Activated naive CD4-positive, alpha-beta T cell treated with anti-CD3 and anti-CD28 coated beads, Interleukin-2, amount 50 U/mL, for 72 hours (primary cell): ENCODE measurements around the gene APH1B. TPM values are rescaled to one million over a fixed set of nuclear protein-coding genes. Genes with fewer than 3 reads are reported as not detected.
"Not testable (repeated sequence)": the region's sequence is repeated elsewhere in the genome, so short reads cannot be mapped to it uniquely, and the experiment has no call there.

Experiments
- ATAC-seq, 2 donors: fragments of 150-1000 bp; cut with Tn5 transposase; 2 replicates each; pipeline ENCODE4 v1.10.0; 2021; ENCODE audit warnings: mild to moderate bottlenecking in 2 of 2, moderate library complexity in 2 of 2
- DNase-seq, 2 donors: peaks; one replicate each; pipeline ENCODE4 v3.0.0; 2021 to 2022; ENCODE audit warnings: low spot score in 2 of 2
- H3K27ac Mint-ChIP-seq, 2 donors: one replicate each; pipeline ENCODE4 v1.8.0; 2022; ENCODE audit warnings: mild to moderate bottlenecking in 2 of 2, mixed read lengths in 2 of 2
- H3K36me3 Mint-ChIP-seq, 2 donors: one replicate each; pipeline ENCODE4 v1.8.0; 2022; ENCODE audit warnings: mixed read lengths in 2 of 2
- H3K9me3 Mint-ChIP-seq, 2 donors: one replicate each; pipeline ENCODE4 v1.8.0; 2022; ENCODE audit warnings: mixed read lengths in 2 of 2
- total RNA-seq, 2 donors: library from RNA; stranded (reverse); gene quantifications; one replicate each; pipeline ENCODE4 v1.2.3, GENCODE V29; 2022

APH1B gene
- total RNA-seq, 2 donors from 2014 or later: 2.6 to 14.7 TPM

- Mint-ChIP-seq H3K27ac (no peak overlapping the region), H3K9me3 (no peaks in the 10 kb centered on the region), H3K36me3 (no peaks in the 10 kb centered on the region)
- ATAC-seq: no peak
- no peak for DNase-seq
Measured at GRCh38 chr15:63332367-63333124, 55.1 kb downstream of the APH1B start.

DNA sequence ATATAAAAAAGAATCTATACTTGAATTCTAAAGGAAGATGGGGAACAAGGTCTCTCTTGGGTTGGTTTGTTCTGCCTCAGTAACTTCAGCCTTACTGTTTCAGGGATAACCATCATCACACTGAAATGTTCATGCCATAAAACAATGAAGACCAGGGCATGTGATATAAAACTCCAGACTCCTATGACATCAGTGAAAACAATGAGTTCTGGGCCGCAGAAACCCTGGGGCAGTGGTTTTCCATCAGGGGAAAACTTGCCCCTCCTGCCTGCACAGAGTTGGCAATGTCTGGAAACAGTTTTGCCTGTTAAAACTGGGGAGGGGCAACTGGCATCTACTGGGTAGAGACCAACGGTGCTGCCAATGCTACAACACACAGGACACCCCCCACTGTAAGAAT is 57.4 kb downstream of the APH1B start:
- H3K36me3 Mint-ChIP-seq: no peaks in the 10 kb centered on the region
- no peak for DNase-seq
- no peaks in the 10 kb centered on the region for H3K9me3 Mint-ChIP-seq
- no peak for ATAC-seq
- no peak overlapping the region for H3K27ac Mint-ChIP-seq

DNA sequence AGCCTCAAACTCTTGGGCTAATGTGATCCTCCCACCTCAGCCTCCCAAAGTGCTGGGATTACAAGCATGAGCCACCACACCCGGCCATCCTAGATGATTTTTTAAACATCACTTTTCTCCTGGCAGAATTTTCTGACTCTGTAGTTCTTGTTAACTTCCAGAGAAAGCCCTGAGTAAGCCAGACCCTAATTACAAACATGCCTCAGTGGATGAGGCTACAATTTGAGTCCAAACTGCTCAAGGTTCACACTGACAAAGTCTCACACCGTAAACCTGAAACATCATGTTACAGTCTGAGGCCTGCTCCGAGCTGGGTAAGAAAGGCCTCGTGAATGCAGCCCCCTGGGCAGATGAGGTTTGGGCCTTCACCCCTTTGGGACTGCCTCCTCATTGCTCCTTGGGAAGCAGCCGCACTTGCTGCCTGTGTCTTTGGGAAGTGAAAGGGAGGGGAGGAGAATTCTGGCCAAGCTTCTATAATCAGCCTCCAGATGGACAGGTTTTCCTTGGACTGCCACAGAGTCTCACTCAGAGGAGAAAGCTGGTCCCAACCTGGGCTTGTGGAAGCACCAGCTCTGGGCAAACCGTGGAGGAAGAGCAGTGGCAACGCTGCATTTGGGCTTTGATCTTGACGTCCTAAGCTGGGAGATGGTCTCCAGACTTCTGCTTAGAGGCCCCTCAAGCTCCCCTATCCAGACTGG is 58.3 kb downstream of the APH1B start:
- DNase-seq (no peak), ATAC-seq (no peak)
- no peak overlapping the region for H3K27ac Mint-ChIP-seq
- no peaks in the 10 kb centered on the region for H3K36me3 Mint-ChIP-seq
- H3K9me3 Mint-ChIP-seq: no peaks in the 10 kb centered on the region

GRCh38 chr15:63337046-63337445 is 59.6 kb downstream of the APH1B start:
- ATAC-seq (no peak), DNase-seq (no peak)
- H3K36me3 Mint-ChIP-seq: no peaks in the 10 kb centered on the region

DNA sequence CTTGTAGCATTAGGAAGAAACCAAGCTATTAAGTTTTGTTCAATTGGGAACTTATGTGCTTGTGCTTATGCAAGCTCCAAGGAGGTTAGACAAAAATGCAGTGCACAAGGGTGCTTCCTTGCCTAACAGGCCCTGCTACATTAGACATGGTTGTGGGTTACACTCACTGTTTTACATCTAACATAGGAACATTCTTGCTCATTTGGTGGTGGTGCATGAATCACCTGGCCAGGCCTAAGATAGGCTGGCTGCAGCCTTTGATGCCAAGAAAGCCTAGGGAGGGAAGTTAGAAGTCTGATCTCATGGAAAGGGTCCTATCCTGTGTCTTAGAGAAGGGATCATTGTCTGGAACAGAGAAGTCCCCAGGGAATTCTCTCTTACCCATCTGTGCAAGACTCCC is 60.8 kb downstream of the APH1B start:
- Mint-ChIP-seq H3K9me3 (no peaks in the 10 kb centered on the region), H3K27ac (no peak overlapping the region), H3K36me3 (no peaks in the 10 kb centered on the region)
- ATAC-seq: peak; percentile 54 to 76
- DNase-seq: no peak

More at GRCh38 chr15:63337046-63337445, 59.6 kb downstream of the APH1B start:
- no peaks in the 10 kb centered on the region for H3K9me3 Mint-ChIP-seq
- H3K27ac Mint-ChIP-seq: no peak overlapping the region

DNA sequence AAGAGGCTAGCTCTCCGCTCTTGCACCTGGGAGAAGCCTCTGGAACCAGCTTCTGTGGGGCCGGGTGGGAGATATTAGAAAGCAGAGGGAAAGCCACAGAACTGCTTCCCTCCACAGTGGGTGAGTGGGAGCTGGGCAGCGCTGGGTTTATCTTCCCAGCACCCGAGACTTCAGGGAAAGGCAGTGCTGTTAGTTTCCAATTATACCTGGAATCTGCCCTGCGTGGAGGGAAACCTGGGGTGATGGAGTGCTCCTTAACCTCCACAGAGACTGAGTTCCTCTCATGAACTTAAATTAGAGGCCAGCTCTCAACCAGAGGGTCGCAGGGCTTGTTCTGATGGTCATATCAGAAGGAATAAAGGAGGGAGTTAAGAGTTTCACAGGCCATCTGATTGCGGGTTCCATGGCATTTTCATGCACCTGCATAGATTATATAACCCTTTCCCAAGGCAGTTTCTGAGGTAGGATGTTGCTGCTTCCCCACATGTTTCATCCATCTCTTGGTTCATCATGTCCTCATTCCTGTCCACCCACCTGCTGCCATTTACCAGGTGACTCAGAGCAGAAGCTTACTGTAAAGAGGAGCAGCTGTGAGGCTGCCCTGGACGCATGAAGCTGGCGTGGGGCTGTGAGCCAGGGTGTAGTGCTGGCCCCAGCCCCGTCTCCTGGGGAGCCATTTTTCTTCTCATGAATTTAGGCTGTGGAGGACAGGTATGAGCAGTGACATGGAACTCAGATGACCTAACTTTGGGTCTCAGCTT is 61.8 kb downstream of the APH1B start:
- DNase-seq: no peak
- H3K36me3 Mint-ChIP-seq: no peaks in the 10 kb centered on the region
- no peaks in the 10 kb centered on the region for H3K9me3 Mint-ChIP-seq
- no peak overlapping the region for H3K27ac Mint-ChIP-seq
- peak in 1 of 2 donors; percentile 26 for ATAC-seq

DNA sequence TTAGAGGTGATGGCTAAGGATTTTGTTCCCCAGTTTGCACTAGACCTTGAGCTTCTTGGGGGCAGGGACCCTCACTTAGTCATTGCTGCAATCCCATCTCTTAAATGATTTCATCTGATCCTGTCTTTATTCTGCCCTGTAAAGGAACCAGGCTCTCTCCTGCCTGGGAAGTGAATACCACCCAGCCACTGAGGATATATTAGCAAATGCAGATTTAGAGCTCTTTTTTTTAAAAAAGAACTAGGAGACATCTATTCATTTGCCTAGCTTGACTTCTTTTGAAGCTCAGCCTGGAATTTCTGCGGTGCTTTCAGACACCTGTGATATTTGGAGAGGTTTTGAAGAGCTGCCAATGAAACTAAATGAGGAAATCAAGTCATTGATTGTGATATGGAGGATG is 62.4 kb downstream of the APH1B start:
- no peaks in the 10 kb centered on the region for H3K36me3 Mint-ChIP-seq
- no peak for ATAC-seq

DNA sequence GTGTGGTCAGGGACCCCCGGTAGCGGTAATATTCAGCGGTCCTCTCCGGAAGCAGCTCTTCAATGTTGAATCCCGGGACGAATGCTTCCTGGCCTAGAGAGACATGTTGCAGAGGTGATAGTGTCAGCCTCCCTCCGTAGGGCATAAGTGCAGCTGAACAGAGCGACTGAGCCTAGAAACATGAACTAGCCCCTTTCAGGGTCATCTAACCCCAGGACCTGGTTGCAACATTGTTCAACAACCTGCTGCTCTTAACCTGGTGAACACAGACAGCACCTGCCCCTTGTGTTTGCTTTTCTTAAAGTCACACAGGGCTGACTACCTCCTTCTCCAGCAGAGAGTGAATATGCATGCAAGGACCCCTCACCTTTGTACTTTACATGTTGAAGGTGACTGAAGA is 62.9 kb downstream of the APH1B start:
- no peak for DNase-seq
- Mint-ChIP-seq H3K27ac (no peak overlapping the region), H3K9me3 (no peaks in the 10 kb centered on the region), H3K36me3 (no peaks in the 10 kb centered on the region)
- no peak for ATAC-seq

More for the DNA sequence above, 62.4 kb downstream of the APH1B start:
- Mint-ChIP-seq H3K9me3 (no peaks in the 10 kb centered on the region), H3K27ac (no peak overlapping the region)
- DNase-seq: no peak

DNA sequence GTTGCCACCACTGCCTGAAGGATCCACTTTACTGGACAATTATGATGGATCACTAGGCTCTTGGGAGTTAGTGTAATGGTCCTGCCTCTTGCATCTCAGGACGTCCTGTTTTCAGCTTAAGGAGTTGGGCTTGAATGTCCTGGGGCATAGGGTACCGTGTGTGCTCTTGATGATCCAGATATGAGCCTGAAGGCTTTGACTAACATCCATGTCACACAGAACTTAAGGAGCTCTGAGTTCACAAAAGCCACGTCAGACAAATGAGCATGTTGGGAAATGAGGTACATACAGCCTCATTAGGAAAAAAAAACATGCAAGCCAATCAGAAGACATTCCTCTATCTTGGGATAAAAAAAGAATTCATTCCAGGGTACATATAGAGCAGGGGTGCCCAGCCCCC is 63.5 kb downstream of the APH1B start:
- no peaks in the 10 kb centered on the region for H3K36me3 Mint-ChIP-seq
- H3K27ac Mint-ChIP-seq: no peak overlapping the region
- no peak for DNase-seq
- no peaks in the 10 kb centered on the region for H3K9me3 Mint-ChIP-seq
- no peak for ATAC-seq

- no peak for ATAC-seq
- no peak for DNase-seq
- no peak overlapping the region for H3K27ac Mint-ChIP-seq
- H3K36me3 Mint-ChIP-seq: no peaks in the 10 kb centered on the region
- H3K9me3 Mint-ChIP-seq: no peaks in the 10 kb centered on the region
Measured at GRCh38 chr15:63341898-63342297, 64.5 kb downstream of the APH1B start.

- not testable (repeated sequence) for H3K36me3 Mint-ChIP-seq, H3K27ac Mint-ChIP-seq, DNase-seq, ATAC-seq, H3K9me3 Mint-ChIP-seq
Measured at GRCh38 chr15:63342996-63343562, 65.7 kb downstream of the APH1B start.

DNA sequence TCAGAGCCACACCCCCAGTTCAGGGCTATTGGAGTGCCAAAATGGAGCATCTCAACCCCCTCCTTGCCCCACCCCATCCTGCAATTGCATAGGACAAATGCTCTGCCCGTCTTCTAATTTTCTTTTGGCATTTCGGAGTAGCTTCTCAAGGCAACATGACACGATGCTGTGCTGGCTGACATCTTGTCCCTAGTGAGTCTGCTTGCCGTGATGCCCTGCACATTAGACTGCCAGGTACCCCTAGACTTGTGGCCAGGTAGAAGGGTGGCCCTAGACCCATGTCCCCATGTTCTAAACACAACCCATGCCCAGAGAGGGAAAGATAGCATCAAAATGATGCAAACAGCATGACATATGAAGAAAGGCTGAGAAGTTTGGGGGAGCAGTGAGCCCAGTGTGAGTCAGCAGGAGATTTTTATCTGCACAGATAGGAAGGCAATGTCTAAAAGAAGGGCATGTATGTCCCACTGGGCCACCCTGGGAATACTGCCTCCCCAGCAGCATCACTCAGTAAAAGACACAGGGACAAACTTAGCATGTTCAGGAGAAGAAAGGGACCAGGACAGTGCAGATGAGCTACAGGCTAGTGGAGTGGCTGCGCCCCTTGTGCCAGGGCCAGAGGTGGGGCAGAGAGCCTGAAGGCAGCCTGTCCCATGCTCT is 67.5 kb downstream of the APH1B start:
- H3K27ac Mint-ChIP-seq: no peak overlapping the region
- no peaks in the 10 kb centered on the region for H3K36me3 Mint-ChIP-seq
- DNase-seq (no peak), ATAC-seq (no peak)
- no peaks in the 10 kb centered on the region for H3K9me3 Mint-ChIP-seq

DNA sequence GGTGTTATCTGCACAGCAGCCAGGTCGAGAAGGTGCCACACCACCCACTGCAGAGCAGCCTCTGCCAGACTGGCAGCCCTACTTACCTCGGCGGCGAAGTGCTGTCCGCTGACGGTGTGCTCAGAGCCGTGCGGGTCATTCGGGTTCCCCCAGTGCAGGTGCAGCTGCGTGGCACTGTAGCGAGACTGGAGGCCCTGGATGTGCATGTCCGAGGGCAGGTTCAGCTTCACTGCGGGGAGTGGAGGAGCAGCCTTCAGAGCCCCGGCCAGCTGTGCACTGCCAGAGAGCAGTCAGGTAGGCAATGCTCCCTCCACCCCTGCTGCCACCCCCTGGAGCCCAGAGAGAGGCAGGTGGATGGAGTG is 68.0 kb downstream of the APH1B start:
- Mint-ChIP-seq H3K36me3 (no peaks in the 10 kb centered on the region), H3K9me3 (no peaks in the 10 kb centered on the region), H3K27ac (no peak overlapping the region)
- ATAC-seq (no peak), DNase-seq (no peak)

- ATAC-seq: no peak
- no peak for DNase-seq
- H3K27ac Mint-ChIP-seq: no peak overlapping the region
- no peaks in the 10 kb centered on the region for H3K36me3 Mint-ChIP-seq
- H3K9me3 Mint-ChIP-seq: no peaks in the 10 kb centered on the region
Measured at GRCh38 chr15:63347074-63347857, 69.9 kb downstream of the APH1B start.

- H3K36me3 Mint-ChIP-seq: no peaks in the 10 kb centered on the region
- H3K27ac Mint-ChIP-seq: no peak overlapping the region
- ATAC-seq (no peak), DNase-seq (no peak)
- H3K9me3 Mint-ChIP-seq: no peaks in the 10 kb centered on the region
Measured at GRCh38 chr15:63348392-63348791, 71.0 kb downstream of the APH1B start.

DNA sequence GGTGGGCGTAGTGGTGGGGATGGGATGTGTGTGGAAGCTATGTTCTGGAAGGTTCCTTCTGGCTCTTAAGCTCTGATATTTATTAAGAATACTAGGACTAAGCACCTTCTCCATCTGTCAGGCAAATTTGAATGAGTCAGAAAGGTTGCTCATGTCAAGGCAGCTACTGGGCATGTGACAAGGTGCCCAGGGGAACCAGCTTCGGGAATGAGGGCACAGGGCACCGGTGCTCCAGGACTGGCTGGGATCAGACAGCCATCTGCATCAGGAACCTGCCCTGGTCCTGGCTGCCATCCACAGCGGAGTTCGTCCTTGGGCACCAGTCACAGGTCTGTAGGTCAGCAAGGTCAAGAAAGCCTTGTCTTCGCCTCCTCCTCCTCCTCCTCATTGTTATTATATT is 71.8 kb downstream of the APH1B start:
- Mint-ChIP-seq H3K27ac (no peak overlapping the region), H3K9me3 (no peaks in the 10 kb centered on the region), H3K36me3 (no peaks in the 10 kb centered on the region)
- no peak for ATAC-seq
- DNase-seq: no peak
